K562 (cell line): Measurements from ENCODE around the gene SLC7A4. TPM values are rescaled to one million over a fixed set of nuclear protein-coding genes. Genes with fewer than 3 reads are reported as not detected.

Experiments used
- CREB1 ChIP-seq, 2 experiments: sonication (generic) in 1 of 2; formaldehyde crosslinking in 1 of 2; IDR thresholded peaks; 2 replicates each; pipeline versions ENCODE4 v1.6.1 to v1.8.0; 2012 to 2022; ENCODE audit warnings: inconsistent platforms in 1 of 2, mild to moderate bottlenecking in 1 of 2, missing genetic modification reagents in 1 of 2, moderate library complexity in 1 of 2
- DMBX1 ChIP-seq: fragments of 250-450 bp; sonication (Bioruptor Pico); IDR thresholded peaks from 2 replicates; pipeline ENCODE4 v1.8.0; 2022; ENCODE audit warnings: inconsistent platforms, mild to moderate bottlenecking, moderate library complexity, borderline replicate concordance
- EGR1 ChIP-seq: fragments of 450-650 bp; conservative IDR thresholded peaks from 2 replicates; pipeline ENCODE4 v1.6.1; 2017; ENCODE audit warnings: mild to moderate bottlenecking
- FOS ChIP-seq: IDR thresholded peaks from 3 replicates; pipeline ENCODE4 v1.6.1; 2011; ENCODE audit not compliant: insufficient read length; ENCODE audit errors: extremely low read depth
- GATAD2A ChIP-seq: fragments of 450-650 bp; IDR thresholded peaks from 2 replicates; pipeline ENCODE4 v1.6.1; 2017
- JUNB ChIP-seq: fragments of 450-650 bp; formaldehyde crosslinking; conservative IDR thresholded peaks from 2 replicates; pipeline ENCODE4 v1.4.0; 2020; ENCODE audit warnings: mild to moderate bottlenecking
- MIER1 ChIP-seq: fragments of 450-650 bp; IDR thresholded peaks from 2 replicates; pipeline ENCODE4 v1.6.1; 2016; ENCODE audit warnings: antibody characterized with exemption, mild to moderate bottlenecking, low read depth
- PTTG1 ChIP-seq: fragments of 450-650 bp; IDR thresholded peaks from 2 replicates; pipeline ENCODE4 v1.6.1; 2016; ENCODE audit warnings: low read depth, mild to moderate bottlenecking, missing genetic modification characterization, missing compliant biosample characterization
- RREB1 ChIP-seq: fragments of 250-450 bp; sonication (Bioruptor Pico); IDR thresholded peaks from 2 replicates; pipeline ENCODE4 v1.4.0; 2020
- TAF15 ChIP-seq: fragments of 200-400 bp; formaldehyde crosslinking; IDR thresholded peaks from 2 replicates; pipeline ENCODE4 v1.6.1; 2017; ENCODE audit warnings: mild to moderate bottlenecking, low read depth, low read length, moderate library complexity
- TEAD4 ChIP-seq, 2 experiments: sonication (generic) in 1 of 2; formaldehyde crosslinking in 1 of 2; IDR thresholded peaks; 2 replicates each; pipeline versions ENCODE4 v1.6.1 to v1.8.0; 2012 to 2022; ENCODE audit warnings: borderline replicate concordance in 1 of 2, inconsistent platforms in 1 of 2, low read length in 1 of 2, mild to moderate bottlenecking in 1 of 2, missing genetic modification reagents in 1 of 2
- TRIM24 ChIP-seq, 2 experiments: fragments of 450-650 bp; IDR thresholded peaks; 2 replicates each; pipeline ENCODE4 v1.6.1; 2016
- ZEB2 ChIP-seq: fragments of 450-650 bp; IDR thresholded peaks from 2 replicates; pipeline ENCODE4 v1.6.1; 2016
- ZFX ChIP-seq: sonication (generic); formaldehyde crosslinking; IDR thresholded peaks from 2 replicates; pipeline ENCODE4 v1.8.0; 2022; ENCODE audit warnings: mild to moderate bottlenecking, missing genetic modification reagents, moderate library complexity
- polyA plus RNA-seq, 8 experiments: library from polyadenylated mRNA; depleted of rRNA in 4 of 8; stranded (reverse) in 5 of 8; unstranded in 3 of 8; fragments of >200 nt; fragmentation: Nextera tagmentation in 2 of 8; fragmentation: Illumina TruSeq in 1 of 8; extraction: Ambion mirVana in 2 of 8; extraction: Trizol in 1 of 8; gene quantifications; 2 replicates each; pipeline versions ENCODE4 v1.2.1 to v1.2.3, GENCODE V29; 2011 to 2014; ENCODE audit warnings: inconsistent platforms in 1 of 8, missing spikeins in 1 of 8
- total RNA-seq, 7 experiments: library from RNA; depleted of rRNA in 6 of 7; stranded (reverse); fragments of >200 nt in 6 of 7; fragmentation: Illumina TruSeq in 2 of 7; extraction: Trizol in 2 of 7; gene quantifications; 2 replicates each; pipeline versions ENCODE4 v1.2.1 to v1.2.3, GENCODE V29; 2011 to 2021; ENCODE audit warnings: low replicate concordance in 1 of 7
- TF ChIP-seq, protein P1 (sequence below): fragments of 250-450 bp; sonication (Bioruptor Pico); IDR thresholded peaks from 2 replicates; pipeline ENCODE4 v1.4.0; 2020; ENCODE audit warnings: mild to moderate bottlenecking, moderate library complexity, borderline replicate concordance
- TF ChIP-seq, protein P2 (sequence below), 2 experiments: IDR thresholded peaks; 2 replicates each; pipeline ENCODE4 v1.6.1; 2011; ENCODE audit warnings: borderline replicate concordance in 1 of 2, control low read depth in 1 of 2, low read depth in 1 of 2, low read length in 1 of 2, mild to moderate bottlenecking in 1 of 2, mixed read lengths in 1 of 2, moderate library complexity in 1 of 2; ENCODE audit not compliant: insufficient read depth in 1 of 2, insufficient read length in 1 of 2, poor library complexity in 1 of 2, severe bottlenecking in 1 of 2; ENCODE audit errors: extremely low read depth in 1 of 2

Gene SLC7A4
- total and polyA plus RNA-seq, 9 of the 15 experiments (the other 6 are each of a cell fraction or from before 2014, with no cell fraction given): not detected

- TF ChIP-seq TRIM24 (IDR thresholded peaks at IDR 0.05): no peak
- no peak for TF ChIP-seq TAF15
- no peak for TF ChIP-seq CREB1 (IDR thresholded peaks at IDR 0.05)
- no peak for TF ChIP-seq CREB1 (CRISPR knock-in tag; IDR thresholded peaks at IDR 0.05)
- TF ChIP-seq, protein P1, sequence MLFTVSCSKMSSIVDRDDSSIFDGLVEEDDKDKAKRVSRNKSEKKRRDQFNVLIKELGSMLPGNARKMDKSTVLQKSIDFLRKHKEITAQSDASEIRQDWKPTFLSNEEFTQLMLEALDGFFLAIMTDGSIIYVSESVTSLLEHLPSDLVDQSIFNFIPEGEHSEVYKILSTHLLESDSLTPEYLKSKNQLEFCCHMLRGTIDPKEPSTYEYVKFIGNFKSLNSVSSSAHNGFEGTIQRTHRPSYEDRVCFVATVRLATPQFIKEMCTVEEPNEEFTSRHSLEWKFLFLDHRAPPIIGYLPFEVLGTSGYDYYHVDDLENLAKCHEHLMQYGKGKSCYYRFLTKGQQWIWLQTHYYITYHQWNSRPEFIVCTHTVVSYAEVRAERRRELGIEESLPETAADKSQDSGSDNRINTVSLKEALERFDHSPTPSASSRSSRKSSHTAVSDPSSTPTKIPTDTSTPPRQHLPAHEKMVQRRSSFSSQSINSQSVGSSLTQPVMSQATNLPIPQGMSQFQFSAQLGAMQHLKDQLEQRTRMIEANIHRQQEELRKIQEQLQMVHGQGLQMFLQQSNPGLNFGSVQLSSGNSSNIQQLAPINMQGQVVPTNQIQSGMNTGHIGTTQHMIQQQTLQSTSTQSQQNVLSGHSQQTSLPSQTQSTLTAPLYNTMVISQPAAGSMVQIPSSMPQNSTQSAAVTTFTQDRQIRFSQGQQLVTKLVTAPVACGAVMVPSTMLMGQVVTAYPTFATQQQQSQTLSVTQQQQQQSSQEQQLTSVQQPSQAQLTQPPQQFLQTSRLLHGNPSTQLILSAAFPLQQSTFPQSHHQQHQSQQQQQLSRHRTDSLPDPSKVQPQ (CRISPR knock-in tag): 0 out of 2 replicates have a peak, but pooled peaks have one; percentile 70
- TF ChIP-seq MIER1: no peak
- TF ChIP-seq RREB1 (CRISPR knock-in tag): peak; percentile 1; the same call in 1 of the 2 replicates
- TF ChIP-seq, protein P2, sequence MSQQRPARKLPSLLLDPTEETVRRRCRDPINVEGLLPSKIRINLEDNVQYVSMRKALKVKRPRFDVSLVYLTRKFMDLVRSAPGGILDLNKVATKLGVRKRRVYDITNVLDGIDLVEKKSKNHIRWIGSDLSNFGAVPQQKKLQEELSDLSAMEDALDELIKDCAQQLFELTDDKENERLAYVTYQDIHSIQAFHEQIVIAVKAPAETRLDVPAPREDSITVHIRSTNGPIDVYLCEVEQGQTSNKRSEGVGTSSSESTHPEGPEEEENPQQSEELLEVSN (IDR thresholded peaks at IDR 0.05; ENCODE audit: borderline replicate concordance in 1 of 2, extremely low read depth in 1 of 2, insufficient read depth in 1 of 2, insufficient read length in 1 of 2, low read depth in 1 of 2, low read length in 1 of 2, poor library complexity in 1 of 2, severe bottlenecking in 1 of 2): no peak
- TF ChIP-seq EGR1: no peak
- TF ChIP-seq TEAD4 (IDR thresholded peaks at IDR 0.05; ENCODE audit: low read length): no peak
- TF ChIP-seq TEAD4 (CRISPR knock-in tag; IDR thresholded peaks at IDR 0.05; ENCODE audit: borderline replicate concordance): no peak
- TF ChIP-seq ZFX (CRISPR knock-in tag): no peak
- no peak for TF ChIP-seq ZEB2
- TF ChIP-seq FOS: no peak
- TF ChIP-seq JUNB (CRISPR knock-in tag): peak; percentile 67; the same call in 1 of the 2 replicates
- no peak for TF ChIP-seq PTTG1 (tag)
- no peak for TF ChIP-seq DMBX1 (CRISPR knock-in tag)
- no peak for TF ChIP-seq GATAD2A
These were observed 31.3 kb downstream of the SLC7A4 start (continued) for GRCh38 chr22:21000987-21001600.
